ENCODE measurements around the gene LRRC59. TPM values are rescaled to one million over a fixed set of nuclear protein-coding genes. Genes with fewer than 3 reads are reported as not detected.

Gene LRRC59
- total and polyA plus RNA-seq, 2 of the 8 experiments (the other 6 are each of a cell fraction or from before 2014, with no cell fraction given): 48.3 to 117 TPM

DNA sequence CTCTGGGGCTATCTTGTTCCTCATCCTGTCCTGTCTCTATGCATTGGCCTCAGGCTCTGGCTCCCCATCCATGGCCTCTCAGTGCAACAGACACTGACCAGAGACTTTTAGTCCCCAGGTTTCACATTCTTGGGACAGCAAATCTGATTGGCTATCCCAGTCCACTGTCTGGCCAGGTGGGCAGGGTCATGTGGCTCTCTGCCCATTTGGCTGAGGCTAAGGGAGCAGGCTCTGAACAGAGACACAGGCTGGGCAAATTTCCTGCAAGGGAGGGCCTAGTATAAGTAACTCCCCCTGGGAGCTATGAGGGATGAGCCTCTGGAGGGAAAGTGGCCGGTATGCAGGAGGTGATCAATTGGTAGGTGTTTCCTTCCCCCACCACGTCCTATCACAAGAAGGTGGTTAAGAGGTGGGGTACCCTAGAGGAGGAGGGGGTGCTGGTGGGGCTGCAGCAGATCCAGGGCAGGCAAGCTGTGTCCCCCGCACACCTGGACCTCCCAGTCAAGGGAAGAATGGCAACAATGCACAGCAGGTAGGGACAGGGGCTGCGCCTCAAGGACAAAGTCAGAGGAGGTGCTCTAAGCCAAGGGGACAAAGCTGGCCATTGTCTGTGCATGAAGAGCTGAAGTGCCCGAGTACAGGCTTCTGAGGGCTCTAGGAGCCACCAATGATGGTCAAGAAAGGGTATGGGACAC, 38.2 kb downstream of the LRRC59 start (continued):
- no peak for TF ChIP-seq RNF2 (IDR thresholded peaks at IDR 0.05; ENCODE audit: borderline replicate concordance, low read depth, low read length, missing control alignments, poor library complexity, severe bottlenecking)
- TF ChIP-seq ASH2L (IDR thresholded peaks at IDR 0.05; ENCODE audit: low read length): no peak
